H1 (cell line): ENCODE measurements around the gene KCNH6. TPM values are rescaled to one million over a fixed set of nuclear protein-coding genes. Genes with fewer than 3 reads are reported as not detected.
A peak's percentile ranks its signal among the peaks of the same experiment; 100 is the strongest.

Source experiments
- CTCF ChIA-PET: fragments of 300-600 bp; sonication (Branson Sonifier 250); formaldehyde crosslinking; loops from one replicate; lab custom pipeline; 2021; ENCODE audit not compliant: partially characterized antibody; lab: Charles Lee
- POLR2A ChIA-PET: fragments of 300-600 bp; sonication (Branson Sonifier 250); formaldehyde crosslinking; loops from one replicate; lab custom pipeline; 2021; ENCODE audit warnings: inconsistent platforms; ENCODE audit not compliant: partially characterized antibody; lab: Charles Lee
- DNase-seq, 2 experiments: peaks; one replicate each; pipeline versions ENCODE4 v3.0.0 to v3.0.0-alpha.2; 2010 to 2022; ENCODE audit warnings: low spot score in 2 of 2, low read depth in 1 of 2, mixed read lengths in 1 of 2
- FAIRE-seq: peaks from 2 replicates; lab custom pipeline; 2011; peaks lifted over from hg19 to GRCh38; lab: Jason Lieb, UNC
- H2AFZ ChIP-seq: 2 replicates; pipeline ENCODE4 v1.8.1; 2012; ENCODE audit warnings: low read length, inconsistent platforms
- H2AK5ac ChIP-seq: 2 replicates; pipeline ENCODE4 v1.6.1; 2013; ENCODE audit warnings: low read depth, low read length
- H2BK120ac ChIP-seq: replicated peaks from 2 replicates; pipeline ENCODE3; 2013; ENCODE audit warnings: low read depth, low read length, inconsistent platforms
- H2BK12ac ChIP-seq: 2 replicates; pipeline ENCODE4 v1.6.1; 2013; ENCODE audit warnings: low read depth, low read length
- H2BK15ac ChIP-seq: 2 replicates; pipeline ENCODE4 v1.6.1; 2013; ENCODE audit warnings: low read length
- H2BK20ac ChIP-seq: 2 replicates; pipeline ENCODE4 v1.6.1; 2013; ENCODE audit warnings: low read length
- H2BK5ac ChIP-seq: 2 replicates; pipeline ENCODE4 v1.6.1; 2013; ENCODE audit warnings: low read depth, low read length
- H3K14ac ChIP-seq: 2 replicates; pipeline ENCODE4 v1.6.1; 2013; ENCODE audit warnings: inconsistent platforms; ENCODE audit not compliant: insufficient read length
- H3K18ac ChIP-seq: 2 replicates; pipeline ENCODE4 v1.6.1; 2013; ENCODE audit warnings: low read length; ENCODE audit errors: extremely low read depth
- H3K23ac ChIP-seq: 2 replicates; pipeline ENCODE4 v1.6.1; 2013; ENCODE audit warnings: inconsistent platforms; ENCODE audit not compliant: insufficient read length
- H3K23me2 ChIP-seq: 2 replicates; pipeline ENCODE4 v1.6.1; 2013; ENCODE audit warnings: low read depth, low read length
- H3K27ac ChIP-seq: 2 replicates; pipeline ENCODE4 v1.6.1; 2011; ENCODE audit warnings: low read depth, low read length, inconsistent platforms
- H3K27me3 ChIP-seq, 4 experiments: replicated peaks in 1 of 4; 1 replicate in 1 of 4; 2 replicates in 3 of 4; pipeline versions ENCODE4 v1.6.1 to v1.8.1; 2011 to 2013; ENCODE audit warnings: low read length in 3 of 4, mild to moderate bottlenecking in 3 of 4, inconsistent platforms in 2 of 4, mixed read lengths in 2 of 4, moderate library complexity in 1 of 4; ENCODE audit not compliant: control insufficient read depth in 3 of 4, insufficient read depth in 3 of 4; ENCODE audit errors: extremely low read depth in 1 of 4
- H3K36me3 ChIP-seq, 4 experiments: 2 replicates each; pipeline versions ENCODE4 v1.6.1 to v1.8.1; 2011 to 2013; ENCODE audit warnings: mild to moderate bottlenecking in 4 of 4, low read length in 3 of 4, moderate library complexity in 2 of 4, control low read depth in 1 of 4, inconsistent platforms in 1 of 4; ENCODE audit not compliant: insufficient read depth in 4 of 4, control insufficient read depth in 2 of 4
- H3K4ac ChIP-seq: replicated peaks from 2 replicates; pipeline ENCODE3; 2013; ENCODE audit warnings: low read length, low read depth, mixed read lengths, inconsistent platforms; ENCODE audit not compliant: insufficient read length
- H3K4me1 ChIP-seq, 4 experiments: replicated peaks in 1 of 4; 1 replicate in 1 of 4; 2 replicates in 3 of 4; pipeline versions ENCODE4 v1.6.1 to v1.8.1; 2011 to 2013; ENCODE audit warnings: low read length in 3 of 4, inconsistent platforms in 2 of 4, mixed read lengths in 1 of 4; ENCODE audit not compliant: insufficient read depth in 4 of 4, control insufficient read depth in 3 of 4
- H3K4me2 ChIP-seq, 2 experiments: 2 replicates each; pipeline versions ENCODE4 v1.6.1 to v1.8.1; 2011 to 2013; ENCODE audit warnings: low read depth in 2 of 2, low read length in 2 of 2, control low read depth in 1 of 2, inconsistent platforms in 1 of 2, mild to moderate bottlenecking in 1 of 2; ENCODE audit not compliant: insufficient read depth in 1 of 2
- H3K4me3 ChIP-seq, 4 experiments: fragments of 200-600, 300-600 bp in 1 of 4; sonication (generic), shearing (Covaris generic), sonication (Bioruptor Twin) in 1 of 4; 2 replicates each; pipeline versions ENCODE4 v1.5.1 to v1.8.1; 2011 to 2016; ENCODE audit warnings: low read length in 4 of 4, low read depth in 3 of 4, control low read depth in 2 of 4, inconsistent platforms in 2 of 4, mild to moderate bottlenecking in 2 of 4, mixed read lengths in 1 of 4, moderate library complexity in 1 of 4; ENCODE audit not compliant: insufficient read depth in 2 of 4; ENCODE audit errors: extremely low read depth in 1 of 4
- H3K56ac ChIP-seq: replicated peaks from 2 replicates; pipeline ENCODE3; 2013; ENCODE audit warnings: low read depth, mild to moderate bottlenecking, mixed read lengths, low read length, inconsistent platforms; ENCODE audit not compliant: insufficient read length
- H3K79me1 ChIP-seq: 2 replicates; pipeline ENCODE4 v1.6.1; 2013; ENCODE audit warnings: low read depth, low read length, control low read depth
- H3K79me2 ChIP-seq, 2 experiments: 2 replicates each; pipeline versions ENCODE4 v1.6.1 to v1.8.1; 2012 to 2013; ENCODE audit warnings: low read length in 2 of 2, mild to moderate bottlenecking in 2 of 2, inconsistent platforms in 1 of 2; ENCODE audit not compliant: insufficient read depth in 2 of 2, control insufficient read depth in 1 of 2
- H3K9ac ChIP-seq, 4 experiments: replicated peaks in 1 of 4; 1 replicate in 1 of 4; 2 replicates in 3 of 4; pipeline versions ENCODE4 v1.6.1 to v1.8.1; 2011 to 2013; ENCODE audit warnings: low read depth in 3 of 4, low read length in 3 of 4, control low read depth in 2 of 4, mild to moderate bottlenecking in 2 of 4, moderate library complexity in 2 of 4, inconsistent platforms in 1 of 4; ENCODE audit errors: extremely low read depth in 1 of 4
- H3K9me3 ChIP-seq, 2 experiments: 2 replicates each; pipeline versions ENCODE4 v1.6.1 to v1.8.1; 2012 to 2013; ENCODE audit warnings: mild to moderate bottlenecking in 2 of 2, moderate library complexity in 2 of 2, control low read depth in 1 of 2, inconsistent platforms in 1 of 2, low read depth in 1 of 2, low read length in 1 of 2, mixed read lengths in 1 of 2; ENCODE audit not compliant: insufficient read depth in 2 of 2
- H4K20me1 ChIP-seq, 2 experiments: replicated peaks in 1 of 2; 2 replicates each; pipeline versions ENCODE3 to v1.8.1; 2011 to 2013; ENCODE audit warnings: inconsistent platforms in 2 of 2, low read length in 2 of 2, mild to moderate bottlenecking in 1 of 2; ENCODE audit not compliant: insufficient read depth in 2 of 2, control insufficient read depth in 1 of 2
- H4K5ac ChIP-seq: 2 replicates; pipeline ENCODE4 v1.6.1; 2013; ENCODE audit warnings: low read length, low read depth, mixed read lengths, inconsistent platforms; ENCODE audit not compliant: insufficient read length
- H4K8ac ChIP-seq: 2 replicates; pipeline ENCODE4 v1.8.0; 2013; ENCODE audit warnings: mild to moderate bottlenecking, moderate library complexity, low read length, inconsistent platforms; ENCODE audit not compliant: insufficient read depth; ENCODE audit errors: extremely low read depth
- H4K91ac ChIP-seq: replicated peaks from 2 replicates; pipeline ENCODE3; 2013; ENCODE audit warnings: low read length, mixed read lengths, inconsistent platforms; ENCODE audit not compliant: insufficient read length
- ATF3 ChIP-seq: IDR thresholded peaks from 2 replicates; pipeline ENCODE4 v1.6.1; 2011; ENCODE audit warnings: low read depth, mild to moderate bottlenecking, low read length; ENCODE audit not compliant: insufficient read depth
- CTCF ChIP-seq, 3 experiments: IDR thresholded peaks; 1 replicate in 2 of 3; 2 replicates in 1 of 3; pipeline versions ENCODE4 v1.5.1 to v1.6.1; 2011; ENCODE audit warnings: low read length in 3 of 3, mild to moderate bottlenecking in 3 of 3, inconsistent platforms in 2 of 3, low read depth in 1 of 3, moderate library complexity in 1 of 3; ENCODE audit not compliant: insufficient read depth in 1 of 3; ENCODE audit errors: control extremely low read depth in 1 of 3
- FOSL1 ChIP-seq: IDR thresholded peaks from 2 replicates; pipeline ENCODE4 v1.6.1; 2011; ENCODE audit warnings: mild to moderate bottlenecking, low read depth, low read length, moderate library complexity; ENCODE audit not compliant: insufficient read depth
- NANOG ChIP-seq: IDR thresholded peaks from 2 replicates; pipeline ENCODE4 v1.6.1; 2011; ENCODE audit warnings: low read length, low read depth, mild to moderate bottlenecking, inconsistent platforms; ENCODE audit not compliant: insufficient read depth, poor library complexity, severe bottlenecking
- RFX5 ChIP-seq: IDR thresholded peaks from 2 replicates; pipeline ENCODE4 v1.6.1; 2011; ENCODE audit warnings: low read depth, low read length, improper control_type of control experiment, borderline replicate concordance
- TAF1 ChIP-seq: IDR thresholded peaks from 2 replicates; pipeline ENCODE4 v1.6.1; 2011; ENCODE audit warnings: mild to moderate bottlenecking, low read depth, low read length
- TCF12 ChIP-seq: IDR thresholded peaks from 2 replicates; pipeline ENCODE4 v1.6.1; 2011; ENCODE audit warnings: low read depth, mild to moderate bottlenecking, low read length
- WGBS, 2 experiments: shearing (Covaris generic) in 1 of 2; methylation state at CpG; one replicate each; pipeline versions ENCODE4 v1.1.6 to v1.1.7; 2013 to 2015; ENCODE audit warnings: low lambda C conversion rate in 2 of 2, mixed read lengths in 2 of 2, inconsistent platforms in 1 of 2, low coverage in 1 of 2, missing lambda C conversion rate in 1 of 2; ENCODE audit not compliant: insufficient replicate concordance in 2 of 2, insufficient coverage in 1 of 2, insufficient read length in 1 of 2; ENCODE audit errors: extremely low coverage in 1 of 2, missing lambda C conversion rate in 1 of 2; 5-methylcytosine and 5-hydroxymethylcytosine counted together
- polyA plus RNA-seq, 7 experiments: library from polyadenylated mRNA; depleted of rRNA in 3 of 7; stranded (reverse) in 5 of 7; unstranded in 2 of 7; fragments of >200 nt in 5 of 7; fragments of 200-250 nt in 2 of 7; gene quantifications; 1 replicate in 5 of 7; 2 replicates in 1 of 7; 4 replicates in 1 of 7; pipeline versions ENCODE4 v1.2.1 to v1.2.3, GENCODE V29; 2011 to 2013; ENCODE audit warnings: missing spikeins in 2 of 7, mixed read lengths in 2 of 7
- total RNA-seq: library from RNA; stranded (reverse); fragmentation: NEBNext Ultra II Directional; extraction: Animal tissue kit (Norgen Biotek cat#: 25700); gene quantifications from 2 replicates; pipeline ENCODE4 v1.2.1, GENCODE V29; 2021

Gene KCNH6
- total and polyA plus RNA-seq, 2 of the 8 experiments (the other 6 are each of a cell fraction or from before 2014, with no cell fraction given) = 1.8 to 3.6 TPM

GRCh38 chr17:63549289-63549945, 26.3 kb downstream of the KCNH6 start:
- Histone ChIP-seq H4K5ac (peak overlapping the region; percentile 42), H3K4me2 (peak overlapping the region; percentile 75 to 83), H3K56ac (no peak overlapping the region), H2AK5ac (no peak overlapping the region), H2BK120ac (no peak overlapping the region), H3K36me3 (peaks cover 0 to 3% (median 0%) of the 10 kb centered on the region in 4 experiments; a peak in 1 of 8 replicates), H2BK15ac (no peak overlapping the region), H3K18ac (peak overlapping the region; percentile 24; the same call in 1 of the 2 replicates), H4K8ac (peak overlapping the region; percentile 88), H3K9me3 (no peaks in the 10 kb centered on the region), H3K23me2 (peaks cover 11% of the 10 kb centered on the region; the same call in 1 of the 2 replicates), H3K4me3 (peak overlapping the region; percentile 69 to 95 (median 83)), H3K23ac (no peak overlapping the region), H3K27me3 (no peaks in the 10 kb centered on the region), H4K91ac (no peak overlapping the region), H3K79me1 (peaks cover 6% of the 10 kb centered on the region), H2AFZ (peak overlapping the region; percentile 12; the same call in 1 of the 2 replicates), H3K27ac (peak overlapping the region; percentile 48; the same call in 1 of the 2 replicates), H2BK12ac (no peak overlapping the region), H3K4me1 (peaks cover 0 to 4% (median 3%) of the 10 kb centered on the region in 4 experiments; a peak in 6 of 7 replicates), H3K4ac (peak overlapping the region; percentile 60), H3K14ac (no peak overlapping the region), H3K79me2 (peaks cover 14 to 35% of the 10 kb centered on the region in 2 experiments), H3K9ac (peak overlapping the region; percentile 58 to 71 (median 66)), H2BK20ac (no peak overlapping the region), H2BK5ac (peak overlapping the region; percentile 84; the same call in 1 of the 2 replicates), H4K20me1 (peaks cover 3 to 11% of the 10 kb centered on the region in 2 experiments)
- POLR2A ChIA-PET = interaction anchor here (0.7 to 2.1 kb wide), 5 partner anchors 11 to 72 kb away, joined by 3 to 5 read pairs (median 4); partner anchors contain the start of gene MAP3K3
- no peak for DNase-seq
- CTCF ChIA-PET = interaction anchor here (0.7 to 1.7 kb wide), 5 partner anchors 14 to 113 kb away, joined by 3 to 6 read pairs (median 4); no protein-coding TSS in a partner anchor
- no peak for FAIRE-seq
- 21% methylated on average over 18 of the region's 18 CpGs; no CpG with 5 or more reads in 1 of the 2 experiments for WGBS, 2 experiments
- TF ChIP-seq TAF1 (0 out of 2 replicates have a peak, but pooled peaks have one; percentile 6), NANOG (no peak), TCF12 (no peak), CTCF (IDR thresholded peaks at IDR 0.05; ENCODE audit: control extremely low read depth in 1 of 3, insufficient read depth in 1 of 3, low read depth in 1 of 3, low read length in 3 of 3) (no peak), FOSL1 (no peak), ATF3 (no peak), RFX5 (no peak)
